Mesenchymal stem cell (in vitro differentiated cells and primary cell): ENCODE results near the gene CCDC97.
"Not testable (repeated sequence)": the region's sequence is repeated elsewhere in the genome, so short reads cannot be mapped to it uniquely, and the experiment has no call there.

Experiments used
- DNase-seq: peaks from one replicate; pipeline ENCODE4 v3.0.0-alpha.2; 2013
- H2AFZ ChIP-seq: one replicate; pipeline ENCODE4 v1.6.1; 2013; ENCODE audit warnings: low read depth, mild to moderate bottlenecking, control low read depth, inconsistent platforms, low read length, moderate library complexity
- H2AK5ac ChIP-seq: 2 replicates; pipeline ENCODE4 v1.6.1; 2013; ENCODE audit warnings: low read length, moderate library complexity, mild to moderate bottlenecking, inconsistent platforms; ENCODE audit not compliant: severe bottlenecking
- H2BK120ac ChIP-seq: one replicate; pipeline ENCODE4 v1.6.1; 2013; ENCODE audit warnings: low read depth, mild to moderate bottlenecking, inconsistent platforms, low read length, moderate library complexity
- H2BK12ac ChIP-seq, 2 experiments: one replicate each; pipeline ENCODE4 v1.6.1; 2013; ENCODE audit warnings: inconsistent platforms in 2 of 2, low read length in 2 of 2, mild to moderate bottlenecking in 2 of 2, moderate library complexity in 2 of 2, control low read depth in 1 of 2
- H2BK15ac ChIP-seq: one replicate; pipeline ENCODE4 v1.6.1; 2013; ENCODE audit warnings: mild to moderate bottlenecking, low read depth, inconsistent platforms; ENCODE audit not compliant: poor library complexity, severe bottlenecking
- H2BK5ac ChIP-seq: 2 replicates; pipeline ENCODE4 v1.6.1; 2013; ENCODE audit warnings: low read depth, mild to moderate bottlenecking, low read length, control low read depth, inconsistent platforms; ENCODE audit not compliant: poor library complexity, severe bottlenecking
- H3K14ac ChIP-seq, 2 experiments: one replicate each; pipeline ENCODE4 v1.6.1; 2013; ENCODE audit warnings: inconsistent platforms in 2 of 2, low read length in 2 of 2, control low read depth in 1 of 2, mild to moderate bottlenecking in 1 of 2, moderate library complexity in 1 of 2
- H3K18ac ChIP-seq, 2 experiments: one replicate each; pipeline ENCODE4 v1.6.1; 2013; ENCODE audit warnings: inconsistent platforms in 2 of 2, low read length in 2 of 2, control low read depth in 1 of 2, low read depth in 1 of 2, mild to moderate bottlenecking in 1 of 2
- H3K23ac ChIP-seq, 2 experiments: one replicate each; pipeline ENCODE4 v1.6.1; 2013; ENCODE audit warnings: inconsistent platforms in 2 of 2, low read length in 2 of 2, mild to moderate bottlenecking in 2 of 2, moderate library complexity in 2 of 2, control low read depth in 1 of 2
- H3K27ac ChIP-seq: 2 replicates; pipeline ENCODE4 v1.5.1; 2013; ENCODE audit warnings: mild to moderate bottlenecking, moderate library complexity, low read length, control low read depth, inconsistent platforms; ENCODE audit not compliant: poor library complexity, severe bottlenecking
- H3K27me3 ChIP-seq, 2 experiments: 2 replicates each; pipeline versions ENCODE4 v1.6.1 to v1.7.0; 2013; ENCODE audit warnings: low read length in 2 of 2, mild to moderate bottlenecking in 2 of 2, moderate library complexity in 2 of 2, control low read depth in 1 of 2, inconsistent platforms in 1 of 2; ENCODE audit not compliant: control insufficient read depth in 1 of 2, insufficient read depth in 1 of 2
- H3K36me3 ChIP-seq, 2 experiments: 2 replicates each; pipeline versions ENCODE4 v1.6.1 to v1.7.0; 2013; ENCODE audit warnings: low read length in 2 of 2, control low read depth in 1 of 2, inconsistent platforms in 1 of 2, low read depth in 1 of 2, mild to moderate bottlenecking in 1 of 2; ENCODE audit not compliant: insufficient read depth in 2 of 2, control insufficient read depth in 1 of 2
- H3K4ac ChIP-seq, 2 experiments: one replicate each; pipeline ENCODE4 v1.6.1; 2013; ENCODE audit warnings: inconsistent platforms in 2 of 2, low read length in 2 of 2, mild to moderate bottlenecking in 2 of 2, moderate library complexity in 2 of 2, control low read depth in 1 of 2, low read depth in 1 of 2
- H3K4me1 ChIP-seq: 2 replicates; pipeline ENCODE4 v1.6.1; 2013; ENCODE audit warnings: low read depth, low read length, control low read depth; ENCODE audit not compliant: control insufficient read depth, insufficient read depth
- H3K4me2 ChIP-seq: 2 replicates; pipeline ENCODE4 v1.6.1; 2013; ENCODE audit warnings: low read length, mild to moderate bottlenecking, inconsistent platforms; ENCODE audit not compliant: poor library complexity, severe bottlenecking
- H3K4me3 ChIP-seq, 2 experiments: 2 replicates each; pipeline versions ENCODE4 v1.5.1 to v1.7.0; 2013; ENCODE audit warnings: low read length in 2 of 2, mild to moderate bottlenecking in 2 of 2, control low read depth in 1 of 2, low read depth in 1 of 2; ENCODE audit not compliant: insufficient read depth in 1 of 2
- H3K79me1 ChIP-seq: replicated peaks from 2 replicates; pipeline ENCODE4 v1.6.1; 2013; ENCODE audit warnings: mild to moderate bottlenecking, control low read depth, low read length, inconsistent platforms; ENCODE audit not compliant: poor library complexity, severe bottlenecking
- H3K9ac ChIP-seq: 2 replicates; pipeline ENCODE4 v1.7.0; 2013; ENCODE audit warnings: mild to moderate bottlenecking, low read length, moderate library complexity
- H3K9me3 ChIP-seq: 2 replicates; pipeline ENCODE4 v1.7.0; 2013; ENCODE audit warnings: mild to moderate bottlenecking, low read length; ENCODE audit not compliant: control insufficient read depth
- H4K8ac ChIP-seq: one replicate; pipeline ENCODE4 v1.6.1; 2013; ENCODE audit warnings: inconsistent platforms, mild to moderate bottlenecking, low read length, moderate library complexity
- H4K91ac ChIP-seq: one replicate; pipeline ENCODE4 v1.6.1; 2013; ENCODE audit warnings: mild to moderate bottlenecking, low read length, inconsistent platforms
- WGBS: methylation state at CpG from one replicate; pipeline ENCODE4 v1.1.7; 2013; ENCODE audit warnings: mixed read lengths; 5-methylcytosine and 5-hydroxymethylcytosine counted together

CCDC97 gene

GRCh38 chr19:41346916-41347315 lies 36.9 kb downstream of the CCDC97 start:
- H4K91ac ChIP-seq, H4K8ac ChIP-seq, H2AFZ ChIP-seq, H3K9ac ChIP-seq, H2BK15ac ChIP-seq, H3K23ac ChIP-seq, DNase-seq, H2BK5ac ChIP-seq, H2BK120ac ChIP-seq, H3K4ac ChIP-seq, H3K18ac ChIP-seq, H3K4me2 ChIP-seq, H3K27ac ChIP-seq, H2AK5ac ChIP-seq, H3K4me3 ChIP-seq, H3K9me3 ChIP-seq, H3K27me3 ChIP-seq, H3K14ac ChIP-seq, H2BK12ac ChIP-seq: not testable (repeated sequence)
- 98% methylated on average over 9 of the region's 9 CpGs for WGBS
- H3K4me1 ChIP-seq, result peaks cover 12% of the 10 kb centered on the region
- peaks cover 40 to 42% of the 10 kb centered on the region in 2 experiments for H3K36me3 ChIP-seq
- H3K79me1 ChIP-seq, result peaks cover 34% of the 10 kb centered on the region

DNA sequence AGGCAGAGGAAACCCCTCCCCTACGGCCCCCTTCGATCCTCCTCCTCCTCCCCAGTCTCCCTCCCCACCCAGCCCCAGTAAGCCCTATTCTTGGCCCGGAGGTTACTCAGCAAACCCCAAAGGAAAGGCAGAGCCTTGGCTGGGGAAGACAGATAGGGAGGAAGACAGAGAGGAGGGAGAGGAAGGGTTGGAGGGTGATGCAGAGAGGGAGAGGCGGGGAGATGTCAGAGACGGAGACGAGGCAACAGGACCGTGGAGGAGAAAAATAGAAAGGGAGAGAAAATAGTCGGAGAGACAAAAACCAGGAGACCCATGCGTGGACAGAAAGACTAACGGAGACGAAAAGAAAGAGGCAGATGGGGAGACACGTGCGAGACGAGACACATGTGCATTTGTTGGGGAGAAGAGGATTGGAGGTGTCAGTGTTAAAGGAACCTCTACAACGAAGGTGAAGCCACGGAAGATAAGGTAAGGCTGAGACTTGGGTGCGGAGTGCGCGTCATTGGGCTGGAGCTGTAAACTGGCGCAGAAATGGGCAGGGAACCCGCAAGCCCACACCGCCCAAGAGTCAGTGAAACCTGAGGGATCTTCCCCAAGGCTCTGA lies 40.9 kb downstream of the CCDC97 start:
- 2% methylated on average over 20 of the region's 22 CpGs for WGBS
- peaks cover 22% of the 10 kb centered on the region for H3K79me1 ChIP-seq
- peak overlapping the region in 1 of 2 experiments; percentile 69 for H3K18ac ChIP-seq
- H3K4me1 ChIP-seq, result peaks cover 14% of the 10 kb centered on the region
- H2AK5ac ChIP-seq, result no peak overlapping the region
- DNase-seq, result peak; percentile 35
- H4K8ac ChIP-seq, result no peak overlapping the region
- peaks cover 16 to 17% of the 10 kb centered on the region in 2 experiments for H3K36me3 ChIP-seq
- no peak overlapping the region for H2BK15ac ChIP-seq
- H3K4me2 ChIP-seq, result peak overlapping the region; percentile 98
- H4K91ac ChIP-seq, result no peak overlapping the region
- no peak overlapping the region for H2BK5ac ChIP-seq
- no peaks in the 10 kb centered on the region for H3K9me3 ChIP-seq
- H3K9ac ChIP-seq, result peak overlapping the region; percentile 90
- H3K4me3 ChIP-seq, result peak overlapping the region; percentile 84 to 99
- no peak overlapping the region for H2BK120ac ChIP-seq
- no peak overlapping the region for H3K23ac ChIP-seq
- H2BK12ac ChIP-seq, result peak overlapping the region in 1 of 2 experiments; percentile 70
- H3K27ac ChIP-seq, result peak overlapping the region; percentile 15
- no peak overlapping the region for H2AFZ ChIP-seq
- H3K27me3 ChIP-seq, result no peaks in the 10 kb centered on the region
- H3K4ac ChIP-seq, result peak overlapping the region in 1 of 2 experiments; percentile 26
- H3K14ac ChIP-seq, result peak overlapping the region in 1 of 2 experiments; percentile 88

- no peak overlapping the region for H2AK5ac ChIP-seq
- no peak overlapping the region for H4K91ac ChIP-seq
- H2BK120ac ChIP-seq, result no peak overlapping the region
- no peaks in the 10 kb centered on the region for H3K9me3 ChIP-seq
- peak overlapping the region; percentile 90 for H3K9ac ChIP-seq
- peaks cover 14% of the 10 kb centered on the region for H3K4me1 ChIP-seq
- under 1% methylated on average over 54 of the region's 58 CpGs for WGBS
- peak overlapping the region; percentile 28 to 87 for H3K18ac ChIP-seq
- H4K8ac ChIP-seq, result no peak overlapping the region
- H3K14ac ChIP-seq, result peak overlapping the region in 1 of 2 experiments; percentile 96
- peaks cover 18% of the 10 kb centered on the region for H3K79me1 ChIP-seq
- no peak overlapping the region for H2BK5ac ChIP-seq
- no peak overlapping the region for H2AFZ ChIP-seq
- peak overlapping the region; percentile 19 for H3K27ac ChIP-seq
- peak overlapping the region in 1 of 2 experiments; percentile 73 for H2BK12ac ChIP-seq
- no peaks in the 10 kb centered on the region for H3K27me3 ChIP-seq
- peak; percentile 75 for DNase-seq
- no peak overlapping the region for H2BK15ac ChIP-seq
- peak overlapping the region in 1 of 2 experiments; percentile 99 for H3K23ac ChIP-seq
- H3K4ac ChIP-seq, result peak overlapping the region; percentile 2 to 40
- H3K4me3 ChIP-seq, result peak overlapping the region; percentile 84 to 99
- H3K4me2 ChIP-seq, result peak overlapping the region; percentile 98
- H3K36me3 ChIP-seq, result peaks cover 11 to 17% of the 10 kb centered on the region in 2 experiments
Measured at GRCh38 chr19:41351339-41352245, 41.6 kb downstream of the CCDC97 start.

GRCh38 chr19:41352279-41352608 lies 42.3 kb downstream of the CCDC97 start:
- peak; percentile 16 for DNase-seq
- no peak overlapping the region for H2AFZ ChIP-seq
- WGBS, result 1% methylated on average over 12 of the region's 12 CpGs
- no peaks in the 10 kb centered on the region for H3K27me3 ChIP-seq
- H2BK5ac ChIP-seq, result no peak overlapping the region
- H3K36me3 ChIP-seq, result peaks cover 7 to 15% of the 10 kb centered on the region in 2 experiments
- peaks cover 18% of the 10 kb centered on the region for H3K79me1 ChIP-seq
- H4K91ac ChIP-seq, result no peak overlapping the region
- H3K4me1 ChIP-seq, result peaks cover 14% of the 10 kb centered on the region
- peak overlapping the region in 1 of 2 experiments; percentile 99 for H3K23ac ChIP-seq
- no peak overlapping the region for H2AK5ac ChIP-seq
- H3K4me3 ChIP-seq, result peak overlapping the region; percentile 84 to 99
- H2BK12ac ChIP-seq, result peak overlapping the region in 1 of 2 experiments; percentile 83
- peak overlapping the region; percentile 48 to 87 for H3K18ac ChIP-seq
- peak overlapping the region; percentile 90 for H3K9ac ChIP-seq
- no peak overlapping the region for H2BK15ac ChIP-seq
- H3K4me2 ChIP-seq, result peak overlapping the region; percentile 98
- peak overlapping the region in 1 of 2 experiments; percentile 82 for H3K14ac ChIP-seq
- H2BK120ac ChIP-seq, result peak overlapping the region; percentile 93
- H3K4ac ChIP-seq, result peak overlapping the region in 1 of 2 experiments; percentile 84
- H3K27ac ChIP-seq, result no peak overlapping the region
- H4K8ac ChIP-seq, result peak overlapping the region; percentile 31
- H3K9me3 ChIP-seq, result no peaks in the 10 kb centered on the region
